Anterior cingulate cortex (tissue), 58 donors: ENCODE measurements around the gene SNX9.
A peak's percentile ranks its signal among the peaks of the same experiment; 100 is the strongest.
"Not testable (repeated sequence)": the region's sequence is repeated elsewhere in the genome, so short reads cannot be mapped to it uniquely, and the experiment has no call there.

Experiments
- DNase-seq, 58 donors: peaks; one replicate each; lab custom pipeline; 2025; lab: John Stamatoyannopoulos, UW

The SNX9 gene

GRCh38 chr6:157908369-157909281, 85.6 kb downstream of the SNX9 start:
- DNase-seq = no peak

- no peak for DNase-seq
Measured at GRCh38 chr6:157909282-157909664, 86.2 kb downstream of the SNX9 start.

GRCh38 chr6:157911278-157911677, 88.2 kb downstream of the SNX9 start:
- peak in 4 of 58 donors; percentile 14 to 49 (median 34) for DNase-seq

- peak in 2 of 58 donors; percentile 17 to 21 for DNase-seq
Measured at GRCh38 chr6:157911786-157912185, 88.7 kb downstream of the SNX9 start.

GRCh38 chr6:157912326-157912725, 89.3 kb downstream of the SNX9 start:
- DNase-seq = peak in 38 of 58 donors; percentile 5 to 85 (median 44)

- DNase-seq = no peak
Measured at GRCh38 chr6:157921685-157922367, 98.8 kb downstream of the SNX9 start.

- no peak for DNase-seq
Measured at GRCh38 chr6:157925771-157926170, 102.7 kb downstream of the SNX9 start.

- DNase-seq = no peak
Measured at GRCh38 chr6:157927011-157927410, 104.0 kb downstream of the SNX9 start.

GRCh38 chr6:157928428-157928827, 105.4 kb downstream of the SNX9 start:
- DNase-seq = no peak

GRCh38 chr6:157929076-157929475, 106.0 kb downstream of the SNX9 start:
- DNase-seq = peak in 9 of 58 donors; percentile 14 to 72 (median 49)

- DNase-seq = no peak
Measured at GRCh38 chr6:157929765-157930319, 106.8 kb downstream of the SNX9 start.

GRCh38 chr6:157935786-157936185, 112.7 kb downstream of the SNX9 start:
- no peak for DNase-seq

GRCh38 chr6:157937318-157937717, 114.3 kb downstream of the SNX9 start:
- no peak for DNase-seq

- no peak for DNase-seq
Measured at GRCh38 chr6:157937916-157938315, 114.9 kb downstream of the SNX9 start.

- DNase-seq = not testable (repeated sequence)
Measured at GRCh38 chr6:157940375-157941036, 117.5 kb downstream of the SNX9 start.

GRCh38 chr6:157941101-157941863, 118.2 kb downstream of the SNX9 start:
- peak in 52 of 58 donors; percentile 20 to 89 (median 69) for DNase-seq

- DNase-seq = no peak
Measured at GRCh38 chr6:157942351-157942750, 119.3 kb downstream of the SNX9 start.

GRCh38 chr6:157943249-157943963, 120.4 kb downstream of the SNX9 start:
- no peak for DNase-seq

GRCh38 chr6:157943964-157944283, 120.9 kb downstream of the SNX9 start:
- DNase-seq = no peak
